ENCODE data around the gene ORC2. TPM values are rescaled to one million over a fixed set of nuclear protein-coding genes. Genes with fewer than 3 reads are reported as not detected.

Gene ORC2
- total RNA-seq, 4 donors from 2014 or later = 23.8 to 51.2 (median 28.7) TPM

Small RNAs within 50 kb of the gene (small RNA-seq; reads per million reads assigned to genes)
- gene RF00019 (0 reads per million in 2 donors), gene RNU6-312P (0 reads per million in 2 donors), gene RNU6-762P (0 reads per million in 2 donors)

Other genes with a start within 250 kb of the ORC2 start
- 100 to 1,000 TPM; 122 to 236 (median 133) TPM for gene BZW1, start 151.8 kb downstream of the ORC2 start, total RNA-seq
- 100 to 1,000 TPM; 119 to 173 (median 144) TPM for gene CLK1, start 99.0 kb downstream of the ORC2 start, total RNA-seq
- 10 to 100 TPM; 10.5 to 26.4 (median 19.5) TPM for gene PPIL3, start 74.6 kb downstream of the ORC2 start, total RNA-seq
- 10 to 100 TPM in 3 of 4 donors, 1 to 10 TPM in 1; 7.4 to 27.5 (median 18.0) TPM for gene NIF3L1, start 74.3 kb downstream of the ORC2 start, total RNA-seq
- 10 to 100 TPM; 17.3 to 31.9 (median 29.0) TPM for gene HYCC2, start 108.0 kb upstream of the ORC2 start, total RNA-seq
- gene NDUFB3, start 108.3 kb upstream of the ORC2 start, total RNA-seq = 10 to 100 TPM; 45.7 to 96.2 (median 75.1) TPM
- gene CFLAR, start 152.5 kb upstream of the ORC2 start, total RNA-seq = 100 to 1,000 TPM; 157 to 526 (median 297) TPM
- 10 to 100 TPM; 38.2 to 71.1 (median 46.2) TPM for gene CASP10, start 219.5 kb upstream of the ORC2 start, total RNA-seq